GM12878 (cell line): ENCODE data around the gene FOXG1. TPM values are rescaled to one million over a fixed set of nuclear protein-coding genes. Genes with fewer than 3 reads are reported as not detected.

Source experiments
- ATAC-seq: fragments of 200-7000 bp; cut with Tn5 transposase; 3 replicates; pipeline ENCODE4 v1.9.1; 2020; ENCODE audit warnings: mild to moderate bottlenecking, moderate library complexity
- BruUV-seq: library from RNA; stranded (reverse); fragments of 400-500 nt; replicated peaks from 2 replicates; lab custom pipeline; 2021; lab: Mats Ljungman, UMichigan
- CTCF ChIA-PET: fragments of 300-600 bp; sonication (Branson Sonifier 250); formaldehyde crosslinking; extraction: SDS; loops from one replicate; lab custom pipeline; 2021; ENCODE audit warnings: inconsistent platforms; lab: Yijun Ruan, JAX
- POLR2A ChIA-PET: fragments of 350-600 bp; formaldehyde crosslinking; extraction: SDS; loops from one replicate; lab custom pipeline; 2021; ENCODE audit warnings: inconsistent platforms; lab: Charles Lee
- RAD21 ChIA-PET: fragments of 300-600 bp; sonication (Branson Sonifier 250); formaldehyde crosslinking; loops from one replicate; lab custom pipeline; 2023; ENCODE audit warnings: antibody characterized with exemption; ENCODE audit not compliant: unreplicated experiment; lab: Charles Lee
- SMC1A ChIA-PET: fragments of 300-600 bp; sonication (Branson Sonifier 250); formaldehyde crosslinking; loops from one replicate; lab custom pipeline; 2023; ENCODE audit not compliant: unreplicated experiment, uncharacterized antibody; lab: Charles Lee
- DNase-seq: peaks from one replicate; pipeline ENCODE4 v3.0.0-alpha.2; 2011; ENCODE audit warnings: low read depth, low spot score
- FAIRE-seq: peaks from 3 replicates; lab custom pipeline; 2011; peaks lifted over from hg19 to GRCh38; lab: Jason Lieb, UNC
- H2AFZ ChIP-seq: 2 replicates; pipeline ENCODE4 v1.6.0; 2011; ENCODE audit warnings: low read depth, low read length, control low read depth; ENCODE audit not compliant: control insufficient read depth
- H3K27ac ChIP-seq: 2 replicates; pipeline ENCODE4 v1.5.1; 2011; ENCODE audit warnings: control low read depth; ENCODE audit not compliant: control insufficient read depth, insufficient read depth
- H3K27me3 ChIP-seq, 2 experiments: replicated peaks in 1 of 2; 2 replicates each; pipeline versions ENCODE4 v1.6.0 to v1.6.1; 2011; ENCODE audit warnings: low read length in 1 of 2; ENCODE audit not compliant: control insufficient read depth in 2 of 2, insufficient read depth in 2 of 2
- H3K36me3 ChIP-seq, 2 experiments: 2 replicates each; pipeline ENCODE4 v1.5.1; 2011; ENCODE audit warnings: low read length in 1 of 2; ENCODE audit not compliant: control insufficient read depth in 2 of 2, insufficient read depth in 2 of 2
- H3K4me1 ChIP-seq: 2 replicates; pipeline ENCODE4 v1.6.1; 2011; ENCODE audit warnings: mild to moderate bottlenecking, low read length, moderate library complexity, mixed read lengths; ENCODE audit not compliant: control insufficient read depth, insufficient read depth
- H3K4me2 ChIP-seq: 2 replicates; pipeline ENCODE4 v1.6.0; 2011; ENCODE audit warnings: control low read depth; ENCODE audit not compliant: control insufficient read depth, insufficient read depth
- H3K4me3 ChIP-seq: fragments of 200-600 bp; sonication (generic); 2 replicates; pipeline ENCODE4 v1.5.1; 2016
- H3K79me2 ChIP-seq: 2 replicates; pipeline ENCODE4 v1.6.0; 2011; ENCODE audit warnings: low read length; ENCODE audit not compliant: control insufficient read depth, insufficient read depth
- H3K9ac ChIP-seq: 2 replicates; pipeline ENCODE4 v1.8.0; 2011; ENCODE audit warnings: low read length, control low read depth, mixed read lengths; ENCODE audit not compliant: control insufficient read depth, insufficient read depth
- H3K9me3 ChIP-seq: replicated peaks from 3 replicates; pipeline ENCODE4 v1.5.1; 2011; ENCODE audit warnings: mild to moderate bottlenecking, low read length; ENCODE audit not compliant: control insufficient read depth, insufficient read depth
- H4K20me1 ChIP-seq: 2 replicates; pipeline ENCODE4 v1.6.0; 2011; ENCODE audit not compliant: control insufficient read depth, insufficient read depth
- NKRF ChIP-seq: fragments of 450-650 bp; conservative IDR thresholded peaks from 2 replicates; pipeline ENCODE4 v1.6.1; 2017; ENCODE audit warnings: mild to moderate bottlenecking, moderate library complexity
- PRDM15 ChIP-seq: fragments of 450-650 bp; formaldehyde crosslinking; IDR thresholded peaks from 2 replicates; pipeline ENCODE4 v1.4.0; 2020; ENCODE audit warnings: mild to moderate bottlenecking, moderate library complexity
- WGBS: methylation state at CpG from one replicate; pipeline ENCODE4 v1.1.6; 2016; ENCODE audit warnings: low lambda C conversion rate; ENCODE audit not compliant: insufficient replicate concordance, insufficient coverage; ENCODE audit errors: missing lambda C conversion rate; 5-methylcytosine and 5-hydroxymethylcytosine counted together
- in situ Hi-C: fragments of 300-500 bp; cut with MboI; formaldehyde crosslinking; loops from 9 replicates; pipeline ENCODE4 v1.14.3; 2018; ENCODE audit warnings: mixed read lengths
- intact Hi-C: fragments of 100-400 bp; cut with micrococcal nuclease; formaldehyde crosslinking; loops from one replicate; pipeline ENCODE4 v1.14.2; 2022; ENCODE audit not compliant: unreplicated experiment
- polyA plus RNA-seq, 11 experiments: library from polyadenylated mRNA; depleted of rRNA in 4 of 11; unstranded in 6 of 11; stranded (reverse) in 5 of 11; fragments of >200 nt; fragmentation: Nextera tagmentation in 4 of 11; fragmentation: Illumina TruSeq in 1 of 11; extraction: Ambion mirVana in 4 of 11; extraction: Trizol in 1 of 11; gene quantifications; 1 replicate in 1 of 11; 2 replicates in 10 of 11; pipeline versions ENCODE4 v1.2.1 to v1.2.3, GENCODE V29; 2011 to 2016; ENCODE audit warnings: inconsistent platforms in 2 of 11, missing spikeins in 2 of 11, low read depth in 1 of 11
- total RNA-seq, 4 experiments: library from RNA; depleted of rRNA in 3 of 4; stranded (reverse); fragments of >200 nt in 3 of 4; fragmentation: Illumina TruSeq in 1 of 4; extraction: Trizol in 1 of 4; gene quantifications; 2 replicates each; pipeline versions ENCODE4 v1.2.1 to v1.2.3, GENCODE V29; 2013 to 2021

FOXG1 gene
- total and polyA plus RNA-seq, 10 of the 15 experiments (the other 5 are each of a cell fraction or from before 2014, with no cell fraction given): 0.04 to 0.44 (median 0.06) TPM; not detected in 1

DNA sequence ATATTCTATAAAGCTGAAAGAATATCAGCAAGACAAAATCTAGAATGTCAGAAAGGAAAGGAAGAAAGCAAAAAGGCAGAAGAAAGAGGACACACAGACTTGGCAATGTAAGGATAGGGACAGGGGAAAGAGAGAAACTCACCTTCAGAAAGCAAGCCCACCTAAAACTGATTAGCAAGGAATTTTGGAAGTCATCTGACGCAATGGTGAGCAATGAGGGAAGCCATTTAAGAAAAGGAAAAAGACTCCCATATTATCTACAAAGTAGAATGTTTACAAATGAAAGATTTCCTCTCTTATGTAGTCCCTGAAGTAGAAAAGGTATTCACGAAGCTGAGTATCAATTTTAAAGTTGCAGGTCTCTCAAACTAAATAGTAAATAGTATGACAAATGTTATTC lies 35.2 kb upstream of the FOXG1 start:
- H2AFZ ChIP-seq: no peak overlapping the region
- H3K27ac ChIP-seq: no peak overlapping the region
- BruUV-seq: no TSS peak
- no peak overlapping the region for H3K9ac ChIP-seq
- RAD21 ChIA-PET: no interaction called here
- no peak overlapping the region for H3K4me3 ChIP-seq
- H4K20me1 ChIP-seq: no peaks in the 10 kb centered on the region
- in situ Hi-C loops (no loop called here), intact Hi-C loops (no loop called here)
- FAIRE-seq: no peak
- TF ChIP-seq NKRF: no peak
- TF ChIP-seq PRDM15 (CRISPR knock-in tag): no peak
- no peak for DNase-seq
- no peak for ATAC-seq
- H3K4me2 ChIP-seq: no peak overlapping the region
- H3K36me3 ChIP-seq: no peaks in the 10 kb centered on the region
- CTCF ChIA-PET: no interaction called here
- H3K79me2 ChIP-seq: no peaks in the 10 kb centered on the region
- no peaks in the 10 kb centered on the region for H3K27me3 ChIP-seq
- SMC1A ChIA-PET: interaction anchor here (1.3 kb wide), 1 partner anchor 22 kb away, joined by 3 read pairs; no protein-coding TSS in a partner anchor
- no peaks in the 10 kb centered on the region for H3K4me1 ChIP-seq
- H3K9me3 ChIP-seq: no peaks in the 10 kb centered on the region
- POLR2A ChIA-PET: no interaction called here
- WGBS: 0% methylated on average over 2 of the region's 2 CpGs
